Testis (tissue), 3 donors: ENCODE measurements around the gene SIPA1L3. TPM values are rescaled to one million over a fixed set of nuclear protein-coding genes. Genes with fewer than 3 reads are reported as not detected.

Experiments used
- DNase-seq: peaks from one replicate; pipeline ENCODE4 v3.0.0-alpha.2; 2019
- H3K27ac ChIP-seq, 2 donors: fragments of 200-600 bp; sonication (generic); one replicate each; pipeline ENCODE4 v1.5.1; 2019
- H3K27me3 ChIP-seq: fragments of 200-600 bp; sonication (generic); one replicate; pipeline ENCODE4 v1.5.1; 2019
- H3K36me3 ChIP-seq: fragments of 200-600 bp; sonication (generic); one replicate; pipeline ENCODE4 v1.5.1; 2017; ENCODE audit warnings: low read depth; ENCODE audit errors: missing control alignments
- H3K4me1 ChIP-seq: fragments of 200-600 bp; sonication (generic); one replicate; pipeline ENCODE4 v1.5.1; 2019
- H3K4me3 ChIP-seq, 2 donors: fragments of 200-600 bp; sonication (generic); one replicate each; pipeline ENCODE4 v1.5.1; 2017 to 2019
- H3K9me3 ChIP-seq: fragments of 200-600 bp; sonication (generic); one replicate; pipeline ENCODE4 v1.5.1; 2017
- CTCF ChIP-seq, 3 experiments: fragments of 450-650 bp in 2 of 3; fragments of 200-600 bp in 1 of 3; sonication (generic) in 1 of 3; IDR thresholded peaks; one replicate each; pipeline ENCODE4 v1.5.1; 2016 to 2019; ENCODE audit warnings: antibody characterized with exemption in 3 of 3, mild to moderate bottlenecking in 2 of 3, moderate library complexity in 1 of 3
- POLR2A ChIP-seq: fragments of 450-650 bp; IDR thresholded peaks from one replicate; pipeline ENCODE4 v1.6.1; 2017; ENCODE audit warnings: antibody characterized with exemption, mild to moderate bottlenecking, moderate library complexity
- WGBS, 2 donors: methylation state at CpG; one replicate each; pipeline ENCODE4 v1.1.5; 2018; 5-methylcytosine and 5-hydroxymethylcytosine counted together
- intact Hi-C: fragments of 100-400 bp; cut with DNase I; formaldehyde crosslinking; loops from one replicate; pipeline ENCODE4 v1.15.1; 2023; ENCODE audit warnings: low total_unique reads
- polyA plus RNA-seq: library from polyadenylated mRNA; stranded (reverse); fragments of 350-450 nt; fragmentation: Illumina TruSeq; extraction: RNeasy Lipid Tissue Mini Kit (QIAGEN cat#74804); gene quantifications from one replicate; pipeline ENCODE4 v1.2.3, GENCODE V29; 2014; ENCODE audit warnings: low read depth, low replicate concordance; ENCODE audit not compliant: insufficient read depth
- total RNA-seq, 2 donors: library from RNA; depleted of rRNA; stranded (reverse); fragments of >200 nt; gene quantifications; one replicate each; pipeline ENCODE4 v1.2.3, GENCODE V29; 2016

SIPA1L3 gene
- total and polyA plus RNA-seq, 3 donors from 2014 or later: 21.1 to 47.6 (median 43.7) TPM

- TF ChIP-seq POLR2A (no peak), CTCF (IDR thresholded peaks at IDR 0.05) (no peak)
- Histone ChIP-seq H3K4me1 (peaks cover 29% of the 10 kb centered on the region), H3K9me3 (no peaks in the 10 kb centered on the region), H3K27ac (peak overlapping the region in 1 of 2 donors; percentile 73), H3K27me3 (no peaks in the 10 kb centered on the region), H3K36me3 (no peaks in the 10 kb centered on the region), H3K4me3 (no peak overlapping the region)
- peak; percentile 82 for DNase-seq
- whole genome bisulfite sequencing, 2 donors: 33 to 50% methylated on average over 10 of the region's 10 CpGs
- intact Hi-C loops: no loop called here
Observed at GRCh38 chr19:37983916-37984315, 76.9 kb downstream of the SIPA1L3 start.

- peak overlapping the region; percentile 59 to 73 for H3K27ac ChIP-seq
- H3K27me3 ChIP-seq: no peaks in the 10 kb centered on the region
- intact Hi-C loops: no loop called here
- no peak overlapping the region for H3K4me3 ChIP-seq
- WGBS, 2 donors: 70 to 74% methylated on average over 10 of the region's 10 CpGs
- peaks cover 29% of the 10 kb centered on the region for H3K4me1 ChIP-seq
- TF ChIP-seq POLR2A: no peak
- TF ChIP-seq CTCF (IDR thresholded peaks at IDR 0.05): no peak
- H3K36me3 ChIP-seq: no peaks in the 10 kb centered on the region
- H3K9me3 ChIP-seq: no peaks in the 10 kb centered on the region
- DNase-seq: no peak
Observed at GRCh38 chr19:37986048-37986750, 79.2 kb downstream of the SIPA1L3 start.

GRCh38 chr19:37987356-37988332 lies 80.6 kb downstream of the SIPA1L3 start:
- peaks cover 22% of the 10 kb centered on the region for H3K4me1 ChIP-seq
- no peak for DNase-seq
- TF ChIP-seq CTCF (IDR thresholded peaks at IDR 0.05): no peak
- TF ChIP-seq POLR2A: no peak
- H3K27me3 ChIP-seq: no peaks in the 10 kb centered on the region
- no peak overlapping the region for H3K27ac ChIP-seq
- H3K36me3 ChIP-seq: no peaks in the 10 kb centered on the region
- WGBS, 2 donors: 77 to 78% methylated on average over 12 of the region's 12 CpGs
- H3K9me3 ChIP-seq: no peaks in the 10 kb centered on the region
- intact Hi-C loops: no loop called here
- H3K4me3 ChIP-seq: no peak overlapping the region

- H3K4me1 ChIP-seq: peaks cover 13% of the 10 kb centered on the region
- 73 to 75% methylated on average over 13 of the region's 13 CpGs for WGBS, 2 donors
Observed at GRCh38 chr19:37988758-37989635, 82.0 kb downstream of the SIPA1L3 start.

More at GRCh38 chr19:37988758-37989635, 82.0 kb downstream of the SIPA1L3 start:
- Histone ChIP-seq H3K9me3 (no peaks in the 10 kb centered on the region), H3K36me3 (no peaks in the 10 kb centered on the region), H3K27ac (no peak overlapping the region), H3K27me3 (no peaks in the 10 kb centered on the region), H3K4me3 (no peak overlapping the region)
- no peak for DNase-seq
- intact Hi-C loops: no loop called here
- TF ChIP-seq CTCF (IDR thresholded peaks at IDR 0.05) (no peak), POLR2A (no peak)
